SK-N-MC (cell line): ENCODE measurements around the gene PSTPIP1.

Source experiments
- DNase-seq: peaks from one replicate; pipeline ENCODE4 v3.0.0-alpha.2; 2011; ENCODE audit warnings: low read depth, low spot score
- H3K27ac ChIP-seq: fragments of 200-600 bp; sonication (generic); 2 replicates; pipeline ENCODE4 v1.5.1; 2016; ENCODE audit warnings: mixed run types
- H3K36me3 ChIP-seq: fragments of 200-600 bp; sonication (generic); 2 replicates; pipeline ENCODE4 v1.6.1; 2017; ENCODE audit warnings: antibody characterized with exemption, low read length, mixed read lengths; ENCODE audit not compliant: insufficient read depth
- H3K4me3 ChIP-seq: fragments of 200-600 bp; sonication (generic); 2 replicates; pipeline ENCODE4 v1.5.1; 2016
- H3K9ac ChIP-seq: fragments of 200-600 bp; sonication (generic); 2 replicates; pipeline ENCODE4 v1.8.0; 2017; ENCODE audit warnings: mixed run types, mixed read lengths; ENCODE audit not compliant: insufficient read length
- H3K9me3 ChIP-seq: fragments of 200-600 bp; sonication (generic); 2 replicates; pipeline ENCODE4 v1.6.1; 2017; ENCODE audit warnings: low read depth, mild to moderate bottlenecking, antibody characterized with exemption, low read length, moderate library complexity, mixed read lengths
- EZH2 ChIP-seq: fragments of 200-600 bp; sonication (generic); IDR thresholded peaks from one replicate; pipeline ENCODE4 v1.6.1; 2017; ENCODE audit warnings: antibody characterized with exemption
- FOXP2 ChIP-seq: optimal IDR thresholded peaks from 2 replicates; pipeline ENCODE3; 2011; ENCODE audit warnings: mild to moderate bottlenecking, moderate library complexity; ENCODE audit not compliant: insufficient read depth; ENCODE audit errors: extremely low read length, control extremely low read depth
- POLR2AphosphoS5 ChIP-seq: IDR thresholded peaks from 2 replicates; pipeline ENCODE4 v1.6.1; 2012; ENCODE audit warnings: mild to moderate bottlenecking, low read depth, low read length, borderline replicate concordance

PSTPIP1 gene

GRCh38 chr15:76994496-76994895 lies 430 bp upstream of the PSTPIP1 start:
- Histone ChIP-seq H3K27ac (no peak overlapping the region), H3K9me3 (no peaks in the 10 kb centered on the region), H3K36me3 (no peaks in the 10 kb centered on the region), H3K9ac (no peak overlapping the region), H3K4me3 (no peak overlapping the region)
- no peak for DNase-seq
- TF ChIP-seq POLR2AphosphoS5, result no peak
- no peak for TF ChIP-seq FOXP2
- no peak for TF ChIP-seq EZH2

GRCh38 chr15:76996076-76996525 lies 1.2 kb downstream of the PSTPIP1 start:
- Histone ChIP-seq H3K9ac (no peak overlapping the region), H3K36me3 (no peaks in the 10 kb centered on the region), H3K27ac (no peak overlapping the region), H3K9me3 (no peaks in the 10 kb centered on the region), H3K4me3 (no peak overlapping the region)
- TF ChIP-seq FOXP2 (no peak), POLR2AphosphoS5 (no peak), EZH2 (no peak)
- no peak for DNase-seq

- Histone ChIP-seq H3K9ac (no peak overlapping the region), H3K4me3 (no peak overlapping the region)
These were observed 1.8 kb downstream of the PSTPIP1 start for GRCh38 chr15:76996526-76997401.

GRCh38 chr15:76998663-76999285 lies 3.8 kb downstream of the PSTPIP1 start:
- H3K27ac ChIP-seq, result no peak overlapping the region
- no peak overlapping the region for H3K4me3 ChIP-seq
- no peak for DNase-seq
- no peak for TF ChIP-seq EZH2
- no peak for TF ChIP-seq FOXP2
- TF ChIP-seq POLR2AphosphoS5, result no peak
- no peak overlapping the region for H3K9ac ChIP-seq
- no peaks in the 10 kb centered on the region for H3K9me3 ChIP-seq
- H3K36me3 ChIP-seq, result no peaks in the 10 kb centered on the region

More at GRCh38 chr15:76996526-76997401, 1.8 kb downstream of the PSTPIP1 start:
- no peaks in the 10 kb centered on the region for H3K9me3 ChIP-seq
- DNase-seq, result no peak
- H3K27ac ChIP-seq, result no peak overlapping the region
- TF ChIP-seq FOXP2 (no peak), POLR2AphosphoS5 (no peak), EZH2 (no peak)
- H3K36me3 ChIP-seq, result no peaks in the 10 kb centered on the region

GRCh38 chr15:76999996-77000395 lies 5.1 kb downstream of the PSTPIP1 start:
- Histone ChIP-seq H3K27ac (no peak overlapping the region), H3K4me3 (no peak overlapping the region), H3K36me3 (no peaks in the 10 kb centered on the region), H3K9me3 (no peaks in the 10 kb centered on the region), H3K9ac (no peak overlapping the region)
- DNase-seq, result no peak
- TF ChIP-seq EZH2, result no peak
- TF ChIP-seq FOXP2, result no peak
- TF ChIP-seq POLR2AphosphoS5, result no peak

GRCh38 chr15:77001351-77001750 lies 6.4 kb downstream of the PSTPIP1 start:
- H3K9me3 ChIP-seq, result no peaks in the 10 kb centered on the region
- TF ChIP-seq FOXP2, result no peak
- H3K4me3 ChIP-seq, result no peak overlapping the region
- DNase-seq, result no peak
- no peak overlapping the region for H3K27ac ChIP-seq
- H3K36me3 ChIP-seq, result no peaks in the 10 kb centered on the region
- no peak overlapping the region for H3K9ac ChIP-seq

- TF ChIP-seq POLR2AphosphoS5 (no peak), FOXP2 (no peak), EZH2 (no peak)
- no peak overlapping the region for H3K9ac ChIP-seq
- H3K36me3 ChIP-seq, result no peaks in the 10 kb centered on the region
- DNase-seq, result no peak
- H3K4me3 ChIP-seq, result no peak overlapping the region
- no peak overlapping the region for H3K27ac ChIP-seq
- no peaks in the 10 kb centered on the region for H3K9me3 ChIP-seq
These were observed 7.0 kb downstream of the PSTPIP1 start for GRCh38 chr15:77001966-77002365.

GRCh38 chr15:77002436-77002835 lies 7.5 kb downstream of the PSTPIP1 start:
- no peaks in the 10 kb centered on the region for H3K9me3 ChIP-seq
- DNase-seq, result no peak
- no peak overlapping the region for H3K27ac ChIP-seq
- TF ChIP-seq FOXP2 (no peak), EZH2 (no peak), POLR2AphosphoS5 (no peak)
- no peak overlapping the region for H3K4me3 ChIP-seq
- no peaks in the 10 kb centered on the region for H3K36me3 ChIP-seq
- H3K9ac ChIP-seq, result no peak overlapping the region
